HG03159 (cell line): ENCODE results near the gene MAPRE2.
A peak's percentile ranks its signal among the peaks of the same experiment; 100 is the strongest.

Source experiments
- ATAC-seq: cut with Tn5 transposase; IDR thresholded peaks from one replicate; pipeline ENCODE4 v1.9.1; 2021; ENCODE audit warnings: mild to moderate bottlenecking, moderate library complexity; ENCODE audit not compliant: unreplicated experiment

The MAPRE2 gene

GRCh38 chr18:35117951-35118411, 76.8 kb downstream of the MAPRE2 start:
- ATAC-seq: no peak

DNA sequence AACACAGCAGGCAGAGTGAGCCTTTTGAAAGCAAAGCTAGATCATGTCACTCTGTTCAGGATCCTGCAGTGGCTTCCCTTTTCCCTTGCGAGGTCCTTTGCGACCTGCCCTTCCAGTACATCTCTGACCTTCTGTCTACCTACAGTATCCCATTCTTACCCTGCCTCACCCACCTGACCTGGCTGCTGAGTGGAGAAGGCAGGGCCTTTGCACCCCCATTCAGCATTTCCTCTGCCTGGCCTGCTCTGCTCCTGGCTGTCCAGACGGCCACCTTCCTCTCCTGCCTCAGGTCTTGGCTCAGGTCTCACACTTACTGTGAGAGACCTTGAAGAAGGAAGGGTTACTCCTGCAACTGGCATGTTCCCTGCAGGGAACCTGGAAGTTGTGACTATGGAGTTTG, 77.4 kb downstream of the MAPRE2 start:
- ATAC-seq: no peak

DNA sequence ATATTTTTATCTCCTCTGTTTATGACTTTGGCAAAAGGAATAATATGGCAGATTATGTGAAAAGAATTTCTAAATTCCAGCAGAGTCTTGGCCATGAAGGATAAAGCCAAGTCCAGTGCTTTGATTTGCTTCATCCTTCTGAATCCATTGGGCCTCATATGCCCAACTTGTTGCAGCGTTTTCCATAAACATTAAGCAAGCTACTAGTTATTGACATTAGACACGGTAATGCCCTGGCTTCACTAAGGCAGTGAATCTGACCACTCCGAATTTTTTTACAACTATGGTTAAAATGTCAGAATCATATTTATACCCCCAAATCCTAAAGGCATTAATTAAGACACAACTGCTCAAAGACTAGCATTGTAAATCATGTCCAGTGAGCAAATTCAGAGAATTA, 79.8 kb downstream of the MAPRE2 start:
- no peak for ATAC-seq

GRCh38 chr18:35121531-35121930, 80.3 kb downstream of the MAPRE2 start:
- no peak for ATAC-seq

DNA sequence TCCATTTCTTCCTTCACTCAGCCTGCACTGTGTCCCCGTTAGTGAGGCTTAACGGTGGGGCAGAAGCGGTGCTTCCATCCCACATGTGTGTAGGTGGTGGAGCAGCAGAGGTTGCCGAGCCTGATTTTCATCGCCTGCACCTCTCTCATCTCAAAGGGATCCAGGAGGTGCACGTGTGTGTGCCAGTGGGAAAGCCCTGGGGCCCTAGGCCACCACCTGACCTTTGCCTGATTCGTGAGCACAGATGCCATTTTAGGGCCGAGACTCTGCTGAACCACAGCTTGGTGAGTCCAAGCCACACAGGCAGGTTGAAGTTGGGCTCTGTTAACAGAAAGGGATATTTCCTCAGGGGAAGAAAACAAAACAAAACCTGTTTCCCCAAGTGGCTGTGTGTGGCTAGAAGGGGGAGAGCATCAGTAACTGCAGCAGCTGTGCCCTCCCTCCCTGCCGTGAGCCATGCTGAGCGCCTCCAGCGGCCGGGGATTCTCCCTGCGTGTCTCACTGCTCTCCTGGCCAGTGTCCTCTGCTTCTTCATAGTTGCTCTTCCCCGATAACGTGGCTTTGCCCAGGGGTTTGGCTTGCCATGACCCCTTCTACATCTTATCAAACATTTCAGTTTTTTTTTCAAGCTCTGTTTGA, 81.5 kb downstream of the MAPRE2 start:
- peak; percentile 90 for ATAC-seq

- ATAC-seq: no peak
Observed at GRCh38 chr18:35123811-35124210, 82.6 kb downstream of the MAPRE2 start.

- no peak for ATAC-seq
Observed at GRCh38 chr18:35127201-35127600, 86.0 kb downstream of the MAPRE2 start.

- no peak for ATAC-seq
Observed at GRCh38 chr18:35128675-35129074, 87.5 kb downstream of the MAPRE2 start.

DNA sequence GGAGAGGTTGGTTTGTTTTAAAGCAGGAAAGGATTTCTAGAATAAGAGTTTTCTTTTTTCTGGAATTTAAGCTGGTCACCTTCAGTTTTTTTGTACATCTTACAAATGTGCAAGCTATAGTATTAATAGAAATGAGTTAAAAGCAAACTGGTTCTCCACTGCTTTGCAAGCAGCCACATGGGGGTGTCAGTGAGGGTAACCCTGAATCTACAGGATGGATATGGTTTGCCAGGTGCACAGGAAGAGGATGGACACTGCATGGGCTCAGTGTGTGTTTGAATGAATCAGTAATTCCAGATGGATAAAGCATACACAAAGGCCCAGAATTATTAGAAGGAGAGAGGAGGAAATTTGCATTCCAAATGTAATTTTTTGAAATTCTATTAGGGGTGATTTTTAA, 89.0 kb downstream of the MAPRE2 start:
- ATAC-seq: no peak

DNA sequence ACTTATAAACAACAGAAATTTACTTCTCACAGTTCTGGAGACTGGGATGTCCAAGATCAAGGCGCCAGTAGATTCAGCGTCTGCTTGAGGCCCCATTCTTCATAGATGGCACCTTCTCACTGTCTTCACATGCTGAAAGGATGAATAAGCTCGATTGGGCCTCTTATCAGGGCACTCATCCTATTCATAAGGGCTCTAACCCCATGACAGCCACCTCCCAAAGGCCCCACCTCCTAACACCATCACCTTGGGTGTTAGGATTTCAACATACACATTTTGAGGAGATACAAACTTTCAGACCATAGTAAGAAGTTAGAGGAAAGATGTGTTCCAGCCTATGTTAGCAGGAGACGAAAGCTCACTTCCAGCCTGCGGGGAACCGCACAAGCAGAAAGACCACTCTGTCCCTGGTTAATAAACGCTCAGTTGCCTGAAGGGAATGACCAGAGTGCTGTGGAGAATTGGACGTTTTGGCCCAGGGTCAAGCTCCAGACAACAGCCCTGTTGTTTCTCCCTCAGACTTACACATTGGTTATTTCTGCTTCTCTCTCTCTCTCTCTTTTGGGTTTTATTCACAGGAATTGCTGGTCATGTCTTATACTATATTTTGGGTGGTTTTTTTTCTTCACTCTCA, 90.3 kb downstream of the MAPRE2 start:
- no peak for ATAC-seq

GRCh38 chr18:35132021-35132902, 91.0 kb downstream of the MAPRE2 start:
- ATAC-seq: no peak

DNA sequence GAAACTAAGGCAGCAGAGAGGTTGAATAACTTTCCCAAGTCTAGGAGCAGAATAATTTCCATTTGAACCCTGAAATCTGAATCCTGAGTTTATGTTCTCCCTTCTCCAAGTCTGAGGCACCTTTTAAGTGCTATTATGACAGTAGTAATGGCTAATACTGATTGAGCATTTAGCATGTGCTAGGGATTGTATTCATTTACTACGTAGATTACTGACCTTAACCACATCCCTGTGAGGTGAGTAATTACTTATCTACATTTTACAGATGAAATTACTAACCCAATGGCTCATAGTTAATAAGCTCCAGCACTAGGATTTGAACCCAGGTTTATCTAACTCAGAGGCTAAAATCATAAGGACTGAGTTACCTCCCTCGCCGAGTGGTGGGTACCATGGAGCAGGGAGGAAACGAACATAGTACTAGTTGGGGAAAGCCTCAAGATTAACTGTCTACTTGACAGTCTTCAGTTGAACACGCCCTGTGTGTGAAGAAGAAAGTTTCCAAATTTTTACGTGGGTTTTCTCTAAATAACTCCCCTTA, 93.0 kb downstream of the MAPRE2 start:
- no peak for ATAC-seq

- no peak for ATAC-seq
Observed at GRCh38 chr18:35134791-35135531, 93.7 kb downstream of the MAPRE2 start.

- ATAC-seq: no peak
Observed at GRCh38 chr18:35136248-35136647, 95.0 kb downstream of the MAPRE2 start.

DNA sequence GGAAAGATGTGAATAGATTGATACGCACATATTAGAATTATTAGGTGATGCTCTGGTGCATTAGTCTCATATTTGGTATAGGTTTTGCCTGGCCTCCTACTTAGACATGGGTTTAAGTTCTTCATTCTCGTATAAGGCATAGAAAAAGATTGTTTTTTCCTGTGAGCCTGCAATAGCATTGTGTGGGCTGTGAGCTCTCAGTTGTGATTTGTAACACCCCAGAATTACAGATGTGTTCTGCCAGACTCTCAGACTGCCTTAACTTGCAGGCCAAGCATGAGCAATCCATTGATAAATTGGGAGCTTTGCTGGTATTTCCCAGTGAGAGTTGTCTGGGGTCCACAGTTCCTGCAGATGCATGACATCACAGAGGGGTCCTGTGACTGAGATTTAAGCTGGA, 95.7 kb downstream of the MAPRE2 start:
- ATAC-seq: no peak

DNA sequence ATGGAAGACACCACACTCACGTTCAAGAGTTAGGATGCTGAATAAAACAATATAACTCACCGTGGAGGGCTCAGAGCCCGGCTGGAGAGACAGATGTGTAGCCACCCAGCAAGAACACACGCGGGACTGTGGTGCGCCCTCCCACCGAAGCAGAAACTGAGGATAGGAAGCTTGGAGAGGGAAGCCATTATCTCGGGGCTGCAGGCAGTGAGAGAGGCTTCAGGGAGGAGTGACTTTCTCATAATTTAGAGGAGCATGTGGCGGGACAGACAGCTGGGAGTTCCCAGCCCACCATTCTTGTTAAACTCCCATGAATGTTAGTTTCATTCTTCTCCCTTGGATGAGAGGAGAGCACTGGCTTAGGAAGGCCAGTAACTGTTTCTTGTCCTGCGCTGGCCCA, 96.4 kb downstream of the MAPRE2 start:
- ATAC-seq: no peak

- no peak for ATAC-seq
Observed at GRCh38 chr18:35138773-35139172, 97.6 kb downstream of the MAPRE2 start.

- no peak for ATAC-seq
Observed at GRCh38 chr18:35139517-35139916, 98.3 kb downstream of the MAPRE2 start.

DNA sequence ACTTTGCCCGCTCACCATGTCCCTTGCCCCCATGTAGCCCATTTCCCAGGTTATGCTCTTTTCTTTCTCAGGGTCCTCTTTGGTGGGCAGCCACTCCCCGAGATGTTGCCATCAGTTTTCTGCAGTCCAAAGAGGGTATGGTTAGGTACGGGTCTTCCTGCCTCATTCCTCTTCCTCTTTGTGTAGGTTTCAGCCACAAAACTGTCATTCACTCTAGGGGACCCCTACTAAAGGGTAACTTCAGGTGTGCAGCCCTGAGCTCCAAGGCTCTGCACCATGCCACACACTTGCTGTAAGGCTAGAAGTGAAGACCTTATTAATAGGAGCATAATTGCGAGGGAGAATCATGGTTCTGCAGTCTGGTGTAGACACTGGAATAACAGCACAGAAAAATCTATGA, 99.9 kb downstream of the MAPRE2 start:
- no peak for ATAC-seq

- ATAC-seq: no peak
Observed at GRCh38 chr18:35141567-35142274, 100.5 kb downstream of the MAPRE2 start.
